GM21390 (cell line): Measurements from ENCODE around the gene ASTN1.

Experiments used
- ATAC-seq: cut with Tn5 transposase; IDR thresholded peaks from one replicate; pipeline ENCODE4 v1.9.1; 2021; ENCODE audit not compliant: unreplicated experiment

Gene ASTN1

GRCh38 chr1:176996456-176997090 is 167.9 kb downstream of the ASTN1 start:
- ATAC-seq = no peak

GRCh38 chr1:176994931-176995596 is 169.4 kb downstream of the ASTN1 start:
- no peak for ATAC-seq

- no peak for ATAC-seq
Observed at GRCh38 chr1:176993587-176993986, 170.9 kb downstream of the ASTN1 start.

GRCh38 chr1:176989754-176990153 is 174.8 kb downstream of the ASTN1 start:
- no peak for ATAC-seq

GRCh38 chr1:176989023-176989422 is 175.5 kb downstream of the ASTN1 start:
- ATAC-seq = no peak

GRCh38 chr1:176987016-176987415 is 177.5 kb downstream of the ASTN1 start:
- no peak for ATAC-seq

- no peak for ATAC-seq
Observed at GRCh38 chr1:176983731-176984130, 180.8 kb downstream of the ASTN1 start.

GRCh38 chr1:176976771-176977170 is 187.7 kb downstream of the ASTN1 start:
- ATAC-seq = no peak

- ATAC-seq = no peak
Observed at GRCh38 chr1:176976225-176976624, 188.3 kb downstream of the ASTN1 start.

- no peak for ATAC-seq
Observed at GRCh38 chr1:176964687-176965086, 199.8 kb downstream of the ASTN1 start.

GRCh38 chr1:176963181-176963580 is 201.3 kb downstream of the ASTN1 start:
- no peak for ATAC-seq

GRCh38 chr1:176961678-176962077 is 202.8 kb downstream of the ASTN1 start:
- ATAC-seq = no peak

GRCh38 chr1:176959191-176959820 is 205.2 kb downstream of the ASTN1 start:
- no peak for ATAC-seq

GRCh38 chr1:176957603-176958002 is 206.9 kb downstream of the ASTN1 start:
- ATAC-seq = no peak

- ATAC-seq = no peak
Observed at GRCh38 chr1:176954242-176954641, 210.3 kb downstream of the ASTN1 start.

- ATAC-seq = no peak
Observed at GRCh38 chr1:176950736-176951324, 213.7 kb downstream of the ASTN1 start.

GRCh38 chr1:176949033-176949662 is 215.4 kb downstream of the ASTN1 start:
- ATAC-seq = peak; percentile 87

- no peak for ATAC-seq
Observed at GRCh38 chr1:176944606-176945005, 219.9 kb downstream of the ASTN1 start.

GRCh38 chr1:176943783-176944182 is 220.7 kb downstream of the ASTN1 start:
- ATAC-seq = no peak

GRCh38 chr1:176942346-176942745 is 222.2 kb downstream of the ASTN1 start:
- no peak for ATAC-seq

- no peak for ATAC-seq
Observed at GRCh38 chr1:176939993-176940392, 224.5 kb downstream of the ASTN1 start.
